H9 (cell line): Measurements from ENCODE around the gene PCDHA12. TPM values are rescaled to one million over a fixed set of nuclear protein-coding genes. Genes with fewer than 3 reads are reported as not detected.
A peak's percentile ranks its signal among the peaks of the same experiment; 100 is the strongest.

ENCODE experiments used
- DNase-seq: peaks from one replicate; pipeline ENCODE4 v3.0.0-alpha.2; 2017
- H2AFZ ChIP-seq: one replicate; pipeline ENCODE4 v1.6.1; 2013; ENCODE audit warnings: mild to moderate bottlenecking, low read length, control low read depth, moderate library complexity
- H2AK5ac ChIP-seq: 2 replicates; pipeline ENCODE4 v1.6.1; 2013; ENCODE audit warnings: low read length, control low read depth, mixed read lengths; ENCODE audit not compliant: insufficient read length
- H2BK120ac ChIP-seq: one replicate; pipeline ENCODE4 v1.6.1; 2013; ENCODE audit warnings: low read depth, mild to moderate bottlenecking, low read length, control low read depth, inconsistent platforms; ENCODE audit not compliant: poor library complexity, severe bottlenecking
- H2BK12ac ChIP-seq: 2 replicates; pipeline ENCODE4 v1.6.1; 2013; ENCODE audit warnings: low read length, control low read depth, mixed read lengths, low read depth; ENCODE audit not compliant: insufficient read length
- H2BK15ac ChIP-seq: 2 replicates; pipeline ENCODE4 v1.6.1; 2013; ENCODE audit warnings: low read depth, low read length, control low read depth
- H2BK20ac ChIP-seq: one replicate; pipeline ENCODE4 v1.6.1; 2013; ENCODE audit warnings: low read depth, mild to moderate bottlenecking, low read length, control low read depth, inconsistent platforms; ENCODE audit not compliant: poor library complexity, severe bottlenecking
- H2BK5ac ChIP-seq: 2 replicates; pipeline ENCODE4 v1.6.1; 2013; ENCODE audit warnings: low read length, control low read depth, mixed read lengths; ENCODE audit not compliant: insufficient read length
- H3K14ac ChIP-seq: 2 replicates; pipeline ENCODE4 v1.6.1; 2013; ENCODE audit warnings: low read length, control low read depth; ENCODE audit not compliant: insufficient read depth
- H3K18ac ChIP-seq: 2 replicates; pipeline ENCODE4 v1.6.1; 2013; ENCODE audit warnings: low read depth, mild to moderate bottlenecking, mixed read lengths, low read length, control low read depth; ENCODE audit not compliant: insufficient read length
- H3K23ac ChIP-seq: 2 replicates; pipeline ENCODE4 v1.6.1; 2013; ENCODE audit warnings: low read length, control low read depth, mixed read lengths, low read depth; ENCODE audit not compliant: insufficient read length
- H3K23me2 ChIP-seq: 2 replicates; pipeline ENCODE4 v1.6.1; 2013; ENCODE audit warnings: low read depth, mild to moderate bottlenecking, mixed read lengths, low read length, control low read depth; ENCODE audit not compliant: insufficient read length, poor library complexity, severe bottlenecking
- H3K27ac ChIP-seq: 2 replicates; pipeline ENCODE4 v1.5.1; 2013; ENCODE audit warnings: low read length, control low read depth, mixed read lengths, low read depth; ENCODE audit not compliant: insufficient read length
- H3K27me3 ChIP-seq: 2 replicates; pipeline ENCODE4 v1.6.1; 2013; ENCODE audit warnings: low read length, control low read depth, inconsistent platforms; ENCODE audit not compliant: insufficient read depth
- H3K4ac ChIP-seq: 2 replicates; pipeline ENCODE4 v1.6.1; 2013; ENCODE audit warnings: low read depth, mild to moderate bottlenecking, control low read depth, inconsistent platforms, low read length, moderate library complexity
- H3K4me1 ChIP-seq: 2 replicates; pipeline ENCODE4 v1.6.1; 2013; ENCODE audit warnings: low read length, control low read depth, inconsistent platforms; ENCODE audit not compliant: insufficient read depth
- H3K4me2 ChIP-seq: 2 replicates; pipeline ENCODE4 v1.6.1; 2013; ENCODE audit warnings: low read length, control low read depth, mixed read lengths; ENCODE audit not compliant: insufficient read length, insufficient read depth
- H3K56ac ChIP-seq: 2 replicates; pipeline ENCODE4 v1.6.1; 2013; ENCODE audit warnings: low read depth, mild to moderate bottlenecking, mixed read lengths, low read length, control low read depth; ENCODE audit not compliant: insufficient read length
- H3K79me1 ChIP-seq: 2 replicates; pipeline ENCODE4 v1.6.1; 2013; ENCODE audit warnings: low read depth, mild to moderate bottlenecking, moderate library complexity, low read length, control low read depth, inconsistent platforms; ENCODE audit not compliant: insufficient read depth, poor library complexity, severe bottlenecking
- H3K79me2 ChIP-seq: 2 replicates; pipeline ENCODE4 v1.6.1; 2013; ENCODE audit warnings: low read length, control low read depth, inconsistent platforms; ENCODE audit not compliant: insufficient read depth
- H3K9ac ChIP-seq: 2 replicates; pipeline ENCODE4 v1.6.1; 2013; ENCODE audit warnings: low read length, control low read depth, mixed read lengths; ENCODE audit not compliant: insufficient read length; ENCODE audit errors: extremely low read depth
- H3K9me3 ChIP-seq: one replicate; pipeline ENCODE4 v1.6.1; 2013; ENCODE audit warnings: low read depth, low read length, inconsistent platforms; ENCODE audit not compliant: control insufficient read depth
- H3T11ph ChIP-seq: one replicate; pipeline ENCODE4 v1.6.1; 2013; ENCODE audit warnings: mild to moderate bottlenecking, low read length, control low read depth, inconsistent platforms
- H4K20me1 ChIP-seq: one replicate; pipeline ENCODE4 v1.6.1; 2013; ENCODE audit not compliant: control insufficient read depth, insufficient read length, insufficient read depth
- H4K5ac ChIP-seq: 2 replicates; pipeline ENCODE4 v1.6.1; 2013; ENCODE audit warnings: low read depth, mild to moderate bottlenecking, mixed read lengths, low read length, control low read depth; ENCODE audit not compliant: insufficient read length
- H4K8ac ChIP-seq: replicated peaks from 2 replicates; pipeline ENCODE4 v1.6.1; 2013; ENCODE audit warnings: low read length, control low read depth, mixed read lengths, low read depth; ENCODE audit not compliant: insufficient read length
- H4K91ac ChIP-seq: 2 replicates; pipeline ENCODE4 v1.6.1; 2013; ENCODE audit warnings: low read depth, mild to moderate bottlenecking, moderate library complexity, mixed read lengths, low read length, control low read depth; ENCODE audit not compliant: insufficient read length
- H3K27ac Mint-ChIP-seq, 3 experiments: 2 replicates in 2 of 3; 3 replicates in 1 of 3; pipeline ENCODE4 v1.8.0; 2020 to 2021; ENCODE audit warnings: mixed read lengths in 3 of 3, mild to moderate bottlenecking in 1 of 3, moderate library complexity in 1 of 3
- H3K27me3 Mint-ChIP-seq: 2 replicates; pipeline ENCODE4 v1.8.0; 2021; ENCODE audit warnings: low read depth, mild to moderate bottlenecking, moderate library complexity, mixed read lengths
- H3K36me3 Mint-ChIP-seq, 3 experiments: 2 replicates in 2 of 3; 3 replicates in 1 of 3; pipeline ENCODE4 v1.8.0; 2020 to 2021; ENCODE audit warnings: low read depth in 3 of 3, mixed read lengths in 3 of 3; ENCODE audit not compliant: insufficient read depth in 1 of 3
- H3K4me1 Mint-ChIP-seq, 2 experiments: 2 replicates each; pipeline ENCODE4 v1.8.0; 2020; ENCODE audit warnings: mixed read lengths in 2 of 2
- H3K4me3 Mint-ChIP-seq, 2 experiments: 2 replicates in 1 of 2; 3 replicates in 1 of 2; pipeline ENCODE4 v1.8.0; 2020 to 2021; ENCODE audit warnings: mild to moderate bottlenecking in 2 of 2, mixed read lengths in 2 of 2, moderate library complexity in 1 of 2
- H3K9me3 Mint-ChIP-seq, 2 experiments: 2 replicates in 1 of 2; 3 replicates in 1 of 2; pipeline ENCODE4 v1.8.0; 2020; ENCODE audit warnings: mild to moderate bottlenecking in 2 of 2, mixed read lengths in 2 of 2, moderate library complexity in 1 of 2
- CTCF ChIP-seq: fragments of 200-600 bp; sonication (generic); conservative IDR thresholded peaks from 3 replicates; pipeline ENCODE4 v1.8.0; 2021; ENCODE audit warnings: antibody characterized with exemption, mild to moderate bottlenecking
- WGBS: extraction: QIAGEN DNeasy Blood & Tissue Kit; methylation state at CpG from one replicate; pipeline ENCODE4 v1.1.7; 2013; ENCODE audit warnings: missing lambda C conversion rate, low lambda C conversion rate, mixed read lengths; ENCODE audit not compliant: insufficient read length; ENCODE audit errors: extremely low coverage; 5-methylcytosine and 5-hydroxymethylcytosine counted together
- total RNA-seq: library from RNA; stranded (reverse); gene quantifications from 2 replicates; pipeline ENCODE4 v1.2.1, GENCODE V29; 2021

Gene PCDHA12
- total RNA-seq, 1 experiment from 2014 or later: 7.2 TPM

- H2AK5ac ChIP-seq: no peak within 1 kb of the TSS
- no peak within 1 kb of the TSS for H2BK20ac ChIP-seq
- Mint-ChIP-seq H3K4me1 (no peaks in the 10 kb centered on the region; a peak in 1 of 4 replicates), H3K27me3 (no peaks in the 10 kb centered on the region), H3K4me3 (peak within 1 kb of the TSS in 1 of 2 experiments; percentile 33; a peak in 2 of 5 replicates), H3K27ac (no peak within 1 kb of the TSS), H3K9me3 (no peaks in the 10 kb centered on the region), H3K36me3 (peaks cover 4 to 13% (median 4%) of the 10 kb centered on the region in 3 experiments)
- H2AFZ ChIP-seq: no peak within 1 kb of the TSS
- peak; percentile 38 for DNase-seq
- H2BK15ac ChIP-seq: no peak within 1 kb of the TSS
- H3K56ac ChIP-seq: no peak within 1 kb of the TSS
- H3K23me2 ChIP-seq: peaks cover 2% of the 10 kb centered on the region
- WGBS: no CpG with 5 or more reads among the region's 35 CpGs
- no peaks in the 10 kb centered on the region for H4K20me1 ChIP-seq
- no peaks in the 10 kb centered on the region for H3K9me3 ChIP-seq
- no peak within 1 kb of the TSS for H3K4me2 ChIP-seq
- H3K79me2 ChIP-seq: peaks cover 2% of the 10 kb centered on the region; the same call in 1 of the 2 replicates
- no peaks in the 10 kb centered on the region for H3K79me1 ChIP-seq
- H2BK120ac ChIP-seq: no peak within 1 kb of the TSS
- no peak within 1 kb of the TSS for H3K23ac ChIP-seq
- no peak within 1 kb of the TSS for H3K4ac ChIP-seq
- H2BK12ac ChIP-seq: no peak within 1 kb of the TSS
- H4K5ac ChIP-seq: no peak within 1 kb of the TSS
- H3K27ac ChIP-seq: no peak within 1 kb of the TSS
- no peak within 1 kb of the TSS for H2BK5ac ChIP-seq
- TF ChIP-seq CTCF: no peak
- no peaks in the 10 kb centered on the region for H3K4me1 ChIP-seq
- no peak within 1 kb of the TSS for H3T11ph ChIP-seq
- no peak within 1 kb of the TSS for H3K9ac ChIP-seq
- no peak within 1 kb of the TSS for H4K91ac ChIP-seq
- H4K8ac ChIP-seq: no peak within 1 kb of the TSS
- H3K14ac ChIP-seq: no peak within 1 kb of the TSS
- no peak within 1 kb of the TSS for H3K18ac ChIP-seq
- no peaks in the 10 kb centered on the region for H3K27me3 ChIP-seq
Measured at GRCh38 chr5:140881889-140882590, 6.9 kb downstream of the PCDHA12 start, which contains the start of gene PCDHA13. PCDHA13 (plus strand) TSS chr5:140882124; CDS start chr5:140882269, 145 bp downstream.
